ENCODE results near the gene CCDC87.
A peak's percentile ranks its signal among the peaks of the same experiment; 100 is the strongest.
"Not testable (repeated sequence)": the region's sequence is repeated elsewhere in the genome, so short reads cannot be mapped to it uniquely, and the experiment has no call there.

Gene CCDC87

DNA sequence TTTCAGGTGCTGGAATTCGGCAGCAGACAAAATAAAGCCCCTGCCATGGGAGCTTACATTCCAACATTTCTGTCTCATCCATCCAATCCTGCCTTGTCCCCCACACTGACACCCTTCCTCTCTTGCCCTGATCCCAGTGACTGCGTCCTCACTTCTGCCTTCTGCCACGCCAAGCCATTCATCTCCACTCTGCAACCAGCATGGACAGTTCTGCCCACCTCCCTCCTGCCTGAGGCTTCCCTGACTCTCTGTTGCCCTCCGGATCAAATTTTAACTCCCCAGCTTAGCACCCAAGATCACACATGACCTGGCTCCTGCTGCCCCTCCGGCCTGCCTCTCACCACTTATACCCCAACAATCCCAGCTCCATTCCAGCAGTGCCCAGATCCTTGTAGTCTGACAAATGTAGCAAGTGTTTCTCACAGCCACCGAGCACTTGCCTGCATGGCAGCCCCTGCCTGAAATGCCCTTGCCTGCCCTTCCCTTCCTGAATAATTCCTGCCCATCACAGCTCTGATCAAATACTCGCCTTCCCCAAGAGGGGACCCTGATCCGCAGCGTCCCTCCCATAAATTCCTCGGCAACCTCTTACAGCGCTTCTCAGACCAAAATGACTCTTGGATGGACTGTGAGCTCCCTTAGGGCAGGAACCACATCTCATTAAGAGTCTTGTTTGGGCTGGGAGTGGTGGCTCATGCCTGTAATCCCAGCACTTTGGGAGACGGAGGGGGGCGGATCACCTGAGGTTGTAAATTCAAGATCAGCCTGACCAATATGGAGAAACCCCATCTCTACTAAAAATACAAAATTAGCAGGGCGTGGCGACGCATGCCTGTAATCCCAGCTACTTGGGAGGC, 43.9 kb downstream of the CCDC87 start:
- DNase-seq: no peak

DNA sequence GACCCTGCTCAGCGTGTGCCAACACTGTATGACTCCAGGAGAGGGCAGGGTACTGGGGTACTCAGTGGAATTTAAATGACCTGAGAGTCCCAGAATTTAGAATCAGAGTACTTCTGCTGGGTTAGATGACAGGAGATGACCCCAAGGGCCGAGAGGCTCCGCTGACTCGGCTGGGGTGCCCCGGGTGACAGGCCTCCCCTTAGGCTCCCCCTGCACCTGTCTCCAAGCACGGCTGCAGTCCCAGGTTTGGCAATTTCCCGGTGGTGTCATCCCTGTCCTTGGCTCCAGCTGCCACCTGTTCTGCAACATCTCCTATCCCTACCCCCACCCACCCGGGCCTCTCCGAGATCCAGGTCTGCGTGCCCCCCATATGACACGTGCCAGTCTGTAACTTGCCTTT, 44.8 kb downstream of the CCDC87 start:
- DNase-seq: no peak

GRCh38 chr11:66547662-66548009, 45.2 kb downstream of the CCDC87 start:
- no peak for DNase-seq

GRCh38 chr11:66546966-66547661, 45.7 kb downstream of the CCDC87 start:
- no peak for DNase-seq

DNA sequence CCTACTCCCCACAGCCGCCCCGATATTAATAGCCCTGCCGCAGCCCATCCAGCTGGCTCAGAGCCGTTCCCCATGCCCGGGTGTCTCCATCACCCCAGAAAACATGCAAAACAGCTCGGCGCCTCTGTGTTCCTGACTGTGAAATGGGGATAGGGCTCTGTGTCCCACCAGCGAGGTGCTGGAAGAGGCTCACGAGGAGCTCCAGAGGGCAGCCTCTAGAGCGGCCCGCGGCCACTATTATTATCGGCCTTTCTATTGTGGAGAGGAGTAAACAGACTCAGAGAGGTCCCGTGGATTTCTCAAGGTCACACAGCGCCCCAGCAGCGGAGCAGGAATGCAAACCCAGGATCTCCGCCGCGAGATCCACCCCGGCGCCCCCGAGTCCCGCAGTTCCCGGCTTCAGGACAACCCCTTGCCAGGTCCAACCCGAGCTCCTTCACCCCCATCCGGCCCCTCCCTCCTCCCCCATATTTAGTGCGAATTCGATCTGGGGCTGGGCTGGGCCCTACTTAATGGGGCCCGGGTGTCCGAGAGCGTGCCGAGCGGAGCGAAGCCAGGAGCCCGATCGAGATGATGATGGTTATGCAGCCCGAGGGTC, 46.4 kb downstream of the CCDC87 start, which contains the start of gene ACTN3:
Gene ACTN3, plus strand, starts transcription at position 536 of the 598 bp plus-strand sequence. Its CDS starts 35 bp downstream, at position 571.
- DNase-seq: no peak

GRCh38 chr11:66545701-66546367, 47.0 kb downstream of the CCDC87 start, which contains the start of gene ZDHHC24:
TSS of gene ZDHHC24 (minus strand) at chr11:66546048. CDS start at chr11:66546003, 45 bp downstream.
- DNase-seq: peak; percentile 98

GRCh38 chr11:66544952-66545351, 47.9 kb downstream of the CCDC87 start:
- DNase-seq: not testable (repeated sequence)

DNA sequence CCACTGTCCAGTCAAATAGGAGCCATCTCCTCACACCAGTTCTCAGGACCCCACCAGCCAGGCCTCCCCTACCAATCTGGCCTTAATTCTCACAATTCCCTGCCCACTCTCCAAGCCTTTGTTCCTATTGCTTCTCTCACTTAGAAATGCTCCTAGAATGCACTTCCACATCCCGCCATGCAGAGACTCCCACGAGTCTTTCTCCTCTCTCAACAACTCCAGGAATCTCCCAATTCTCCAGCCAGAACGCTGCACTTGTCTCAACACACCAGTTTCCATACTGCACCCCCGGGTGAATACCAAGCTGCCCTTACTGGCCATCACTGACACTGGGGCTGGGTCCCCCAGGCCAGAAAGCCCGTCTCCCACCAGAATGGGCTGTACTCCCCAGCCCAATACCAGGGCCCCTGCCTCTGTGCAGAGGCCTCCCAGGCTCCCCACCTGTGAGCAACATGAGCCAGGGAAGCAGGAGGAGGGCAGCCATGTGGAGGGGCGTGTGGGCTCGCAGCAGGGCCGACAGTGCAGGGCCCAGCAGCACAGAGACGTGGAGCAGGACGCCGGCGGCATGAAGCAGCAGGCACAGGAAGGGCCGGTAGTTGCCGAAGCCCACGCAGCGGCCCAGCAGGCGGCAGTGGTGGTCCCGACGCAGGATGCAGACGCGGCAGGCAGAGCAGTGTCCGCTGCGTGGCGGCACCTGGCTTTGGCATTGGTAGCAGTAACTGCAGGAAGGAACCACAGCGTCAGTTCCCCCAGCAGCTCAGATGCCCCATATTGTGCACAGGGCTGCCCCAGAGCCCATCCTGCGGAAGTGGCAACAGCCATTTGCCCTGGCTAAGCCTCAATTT, 49.4 kb downstream of the CCDC87 start:
- DNase-seq: no peak

- peak; percentile 75 for DNase-seq
These were observed 50.5 kb downstream of the CCDC87 start for GRCh38 chr11:66542362-66542761.

- peak; percentile 23 for DNase-seq
These were observed 51.0 kb downstream of the CCDC87 start for GRCh38 chr11:66541892-66542291.

- not testable (repeated sequence) for DNase-seq
These were observed 52.3 kb downstream of the CCDC87 start for GRCh38 chr11:66540598-66540997.

Measured in NCI-H226 (cell line).